ENCODE results near the gene UMOD. TPM values are rescaled to one million over a fixed set of nuclear protein-coding genes. Genes with fewer than 3 reads are reported as not detected.

UMOD gene
- total and polyA plus RNA-seq, 7 donors = not detected

DNA sequence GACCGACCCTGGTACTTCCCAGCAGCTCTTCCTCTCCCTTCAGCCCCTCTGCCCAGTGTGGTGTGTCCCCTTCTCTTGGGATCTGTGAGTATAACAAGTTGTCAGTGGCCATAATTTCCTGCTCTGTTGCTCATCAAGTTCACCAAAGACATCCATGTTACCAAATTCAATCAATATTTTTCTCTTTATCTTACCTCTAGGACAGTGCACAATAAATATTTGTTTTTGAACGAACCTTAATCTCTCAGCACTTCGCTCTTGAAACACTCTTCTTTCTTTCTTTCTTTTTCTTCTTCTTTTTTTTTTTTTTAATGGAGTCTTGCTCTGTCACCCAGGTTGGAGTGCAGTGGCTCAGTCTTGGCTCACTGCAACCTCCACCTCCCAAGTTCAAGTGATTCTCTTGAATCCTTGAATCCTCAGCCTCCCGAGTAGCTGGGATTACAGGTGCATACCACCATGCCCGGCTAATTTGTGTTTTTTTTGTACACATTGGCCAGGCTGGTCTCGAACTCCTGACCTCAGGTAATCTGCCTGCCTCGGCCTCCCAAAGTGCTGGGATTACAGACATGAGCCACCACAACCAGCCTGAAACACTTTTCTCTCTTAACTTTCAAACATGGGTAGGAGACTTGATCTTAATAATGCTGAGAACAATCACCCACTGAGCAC, 2.7 kb upstream of the UMOD start:
- Histone ChIP-seq H3K4me3 (no peak overlapping the region), H3K9me3 (no peaks in the 10 kb centered on the region), H3K27ac (no peak overlapping the region), H3K27me3 (ENCODE audit: insufficient read depth in 3 of 3, low read length in 2 of 3) (no peaks in the 10 kb centered on the region), H3K4me1 (no peaks in the 10 kb centered on the region), H3K36me3 (ENCODE audit: insufficient read depth in 1 of 2, low read depth in 1 of 2) (no peaks in the 10 kb centered on the region)
- 67 to 75% (median 71%) methylated on average over 7 of the region's 7 CpGs for WGBS, 3 donors
- TF ChIP-seq, protein P1, sequence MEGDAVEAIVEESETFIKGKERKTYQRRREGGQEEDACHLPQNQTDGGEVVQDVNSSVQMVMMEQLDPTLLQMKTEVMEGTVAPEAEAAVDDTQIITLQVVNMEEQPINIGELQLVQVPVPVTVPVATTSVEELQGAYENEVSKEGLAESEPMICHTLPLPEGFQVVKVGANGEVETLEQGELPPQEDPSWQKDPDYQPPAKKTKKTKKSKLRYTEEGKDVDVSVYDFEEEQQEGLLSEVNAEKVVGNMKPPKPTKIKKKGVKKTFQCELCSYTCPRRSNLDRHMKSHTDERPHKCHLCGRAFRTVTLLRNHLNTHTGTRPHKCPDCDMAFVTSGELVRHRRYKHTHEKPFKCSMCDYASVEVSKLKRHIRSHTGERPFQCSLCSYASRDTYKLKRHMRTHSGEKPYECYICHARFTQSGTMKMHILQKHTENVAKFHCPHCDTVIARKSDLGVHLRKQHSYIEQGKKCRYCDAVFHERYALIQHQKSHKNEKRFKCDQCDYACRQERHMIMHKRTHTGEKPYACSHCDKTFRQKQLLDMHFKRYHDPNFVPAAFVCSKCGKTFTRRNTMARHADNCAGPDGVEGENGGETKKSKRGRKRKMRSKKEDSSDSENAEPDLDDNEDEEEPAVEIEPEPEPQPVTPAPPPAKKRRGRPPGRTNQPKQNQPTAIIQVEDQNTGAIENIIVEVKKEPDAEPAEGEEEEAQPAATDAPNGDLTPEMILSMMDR (IDR thresholded peaks at IDR 0.05) = no peak
- no peak for DNase-seq
- no peak for ATAC-seq
- intact Hi-C loops (cut with DNase I) = no loop called here

DNA sequence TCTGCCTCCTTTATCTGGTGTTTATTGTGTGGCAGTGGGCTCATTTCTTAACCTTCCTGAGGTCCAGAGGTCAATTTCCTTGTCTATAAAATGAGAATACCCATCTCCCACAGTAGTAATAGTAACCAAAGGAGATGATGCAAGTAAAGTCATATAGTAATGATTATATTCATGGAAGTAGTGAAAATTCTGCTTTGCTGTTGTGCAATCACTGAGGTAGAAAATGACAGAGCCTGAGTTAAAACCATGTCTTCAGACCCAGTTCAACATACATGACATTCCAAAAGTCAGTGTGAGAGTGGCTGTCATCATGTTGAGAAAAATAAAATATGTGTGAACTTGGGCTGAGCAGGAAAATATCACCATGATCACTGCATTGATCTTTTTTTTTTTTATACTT, 864 bp upstream of the UMOD start:
- TF ChIP-seq, protein P1 (IDR thresholded peaks at IDR 0.05) = no peak
- Histone ChIP-seq H3K36me3 (ENCODE audit: insufficient read depth in 1 of 2, low read depth in 1 of 2) (no peaks in the 10 kb centered on the region), H3K4me1 (no peaks in the 10 kb centered on the region), H3K4me3 (no peak overlapping the region), H3K9me3 (no peaks in the 10 kb centered on the region), H3K27me3 (ENCODE audit: insufficient read depth in 3 of 3, low read length in 2 of 3) (peaks cover 0 to 3% (median 0%) of the 10 kb centered on the region in 3 donors), H3K27ac (no peak overlapping the region)
- DNase-seq (no peak), ATAC-seq (no peak)
- intact Hi-C loops (cut with DNase I) = no loop called here

DNA sequence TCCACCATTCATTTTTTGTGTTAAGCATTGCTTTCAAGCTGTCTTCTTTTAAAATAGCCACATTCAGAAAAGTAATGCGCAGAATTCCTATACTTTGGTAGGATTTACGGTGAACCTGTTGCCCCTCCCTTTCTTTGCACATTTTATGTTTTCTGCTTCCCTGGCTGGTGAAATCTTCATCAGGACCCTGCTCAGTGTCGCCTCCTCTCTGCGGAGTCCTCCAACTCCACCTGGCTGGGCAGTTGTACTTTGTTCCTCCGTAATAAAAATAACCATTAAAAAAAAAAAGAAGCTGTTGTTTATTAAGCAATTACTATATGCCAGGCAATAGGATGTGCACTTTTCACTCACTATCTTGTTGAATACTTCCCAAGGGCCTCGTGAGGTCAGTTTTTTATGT, 2.9 kb downstream of the UMOD start:
- no peak for DNase-seq
- Histone ChIP-seq H3K4me1 (no peaks in the 10 kb centered on the region), H3K9me3 (no peaks in the 10 kb centered on the region), H3K36me3 (ENCODE audit: insufficient read depth in 1 of 2, low read depth in 1 of 2) (no peaks in the 10 kb centered on the region), H3K4me3 (no peak overlapping the region), H3K27ac (no peak overlapping the region), H3K27me3 (ENCODE audit: insufficient read depth in 3 of 3, low read length in 2 of 3) (peaks cover 0 to 7% (median 0%) of the 10 kb centered on the region in 3 donors)
- TF ChIP-seq, protein P1 (IDR thresholded peaks at IDR 0.05) = no peak
- intact Hi-C loops (cut with DNase I) = no loop called here
- 73 to 79% (median 78%) methylated on average over 6 of the region's 6 CpGs for WGBS, 3 donors
- no peak for ATAC-seq

DNA sequence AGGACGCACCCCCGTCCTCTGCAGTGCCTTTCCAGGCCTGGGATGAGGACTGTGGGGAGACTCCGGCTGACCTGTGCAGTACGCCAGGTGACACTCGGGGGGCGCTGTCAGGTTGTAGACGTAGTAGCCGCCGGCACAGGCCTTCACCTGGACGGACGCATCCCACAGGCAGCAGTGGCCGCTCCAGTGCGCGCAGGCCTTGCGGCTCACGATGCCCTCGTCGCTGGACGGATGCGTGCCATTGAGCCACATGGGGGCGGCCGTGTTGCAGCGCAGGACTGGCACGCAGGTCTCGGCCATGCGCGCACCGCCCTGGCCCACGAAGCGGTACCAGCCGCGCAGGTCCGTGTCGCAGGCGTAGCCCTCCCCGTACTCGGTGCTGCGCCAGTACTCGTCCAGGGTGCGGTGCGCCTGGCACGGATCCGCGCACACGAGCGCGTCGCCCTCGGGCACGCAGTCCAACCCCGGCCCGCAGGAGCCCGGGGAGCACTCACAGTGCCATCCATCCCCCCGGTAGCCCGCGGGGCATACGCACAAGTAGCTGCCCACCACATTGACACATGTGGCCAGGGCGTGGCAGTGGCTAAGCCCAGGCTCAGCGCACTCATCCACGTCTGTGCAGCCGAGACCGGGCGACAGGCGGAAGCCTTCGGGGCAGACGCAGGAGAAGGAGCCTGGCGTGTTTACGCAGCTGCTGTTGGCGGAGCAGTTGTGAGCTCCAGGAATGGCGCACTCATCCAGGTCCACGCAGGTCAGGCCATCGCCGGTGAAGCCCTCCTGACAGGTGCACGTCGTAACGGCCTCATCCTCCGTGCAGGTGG, 3.9 kb downstream of the UMOD start:
- no peak for DNase-seq
- Histone ChIP-seq H3K4me1 (no peaks in the 10 kb centered on the region), H3K4me3 (no peak overlapping the region), H3K9me3 (no peaks in the 10 kb centered on the region), H3K27me3 (ENCODE audit: insufficient read depth in 3 of 3, low read length in 2 of 3) (peaks cover 0 to 7% (median 0%) of the 10 kb centered on the region in 3 donors), H3K36me3 (ENCODE audit: insufficient read depth in 1 of 2, low read depth in 1 of 2) (no peaks in the 10 kb centered on the region), H3K27ac (no peak overlapping the region)
- intact Hi-C loops (cut with DNase I) = no loop called here
- WGBS, 3 donors = 26 to 28% (median 28%) methylated on average over 72 to 77 of the region's 77 CpGs
- TF ChIP-seq, protein P1 (IDR thresholded peaks at IDR 0.05) = no peak
- ATAC-seq = no peak

All from psoas muscle (tissue), 8 donors.